ENCODE data around the gene IL36B. TPM values are rescaled to one million over a fixed set of nuclear protein-coding genes. Genes with fewer than 3 reads are reported as not detected.

Gene IL36B
- total RNA-seq, 4 donors from 2014 or later = not detected

DNA sequence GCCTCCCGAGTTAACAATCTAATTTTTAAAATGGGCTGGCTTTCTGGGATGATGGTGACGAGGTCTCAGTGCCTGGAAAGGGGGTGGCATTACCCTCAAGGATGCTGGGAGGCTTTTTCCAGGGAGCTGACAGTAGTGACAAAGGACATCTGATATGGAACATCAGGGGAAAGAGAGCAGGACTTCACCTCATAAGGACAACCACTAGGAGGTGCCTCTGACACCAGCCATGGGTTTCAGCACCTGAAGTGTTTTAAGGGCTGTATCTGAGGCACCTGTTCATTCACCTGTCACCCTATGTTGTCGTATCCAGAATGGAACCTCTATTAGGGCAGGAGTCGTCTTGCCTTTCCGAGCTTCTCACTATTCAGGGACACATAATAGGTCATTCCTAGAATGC is 10.8 kb downstream of the IL36B start:
- TF ChIP-seq, protein P1, sequence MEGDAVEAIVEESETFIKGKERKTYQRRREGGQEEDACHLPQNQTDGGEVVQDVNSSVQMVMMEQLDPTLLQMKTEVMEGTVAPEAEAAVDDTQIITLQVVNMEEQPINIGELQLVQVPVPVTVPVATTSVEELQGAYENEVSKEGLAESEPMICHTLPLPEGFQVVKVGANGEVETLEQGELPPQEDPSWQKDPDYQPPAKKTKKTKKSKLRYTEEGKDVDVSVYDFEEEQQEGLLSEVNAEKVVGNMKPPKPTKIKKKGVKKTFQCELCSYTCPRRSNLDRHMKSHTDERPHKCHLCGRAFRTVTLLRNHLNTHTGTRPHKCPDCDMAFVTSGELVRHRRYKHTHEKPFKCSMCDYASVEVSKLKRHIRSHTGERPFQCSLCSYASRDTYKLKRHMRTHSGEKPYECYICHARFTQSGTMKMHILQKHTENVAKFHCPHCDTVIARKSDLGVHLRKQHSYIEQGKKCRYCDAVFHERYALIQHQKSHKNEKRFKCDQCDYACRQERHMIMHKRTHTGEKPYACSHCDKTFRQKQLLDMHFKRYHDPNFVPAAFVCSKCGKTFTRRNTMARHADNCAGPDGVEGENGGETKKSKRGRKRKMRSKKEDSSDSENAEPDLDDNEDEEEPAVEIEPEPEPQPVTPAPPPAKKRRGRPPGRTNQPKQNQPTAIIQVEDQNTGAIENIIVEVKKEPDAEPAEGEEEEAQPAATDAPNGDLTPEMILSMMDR (IDR thresholded peaks at IDR 0.05; ENCODE audit: low read depth) = no peak

DNA sequence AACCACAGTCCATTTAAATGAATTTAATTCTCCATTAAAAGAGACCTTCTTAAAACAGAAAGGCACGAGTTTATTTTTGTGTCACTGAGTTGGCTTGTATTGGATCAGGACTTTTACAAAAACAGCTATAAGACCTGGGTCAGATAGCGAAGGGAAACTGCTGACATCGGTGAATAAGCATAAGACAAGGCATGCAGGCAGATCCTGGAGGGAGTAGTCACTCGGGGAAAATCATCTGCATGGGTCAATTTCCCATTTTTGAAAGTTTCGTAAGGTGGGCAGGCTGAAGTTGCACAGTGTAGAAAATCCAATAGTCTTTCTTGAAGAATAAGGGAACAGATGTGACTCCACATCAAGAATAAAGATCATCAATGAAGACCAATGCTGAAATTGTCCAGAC is 12.9 kb downstream of the IL36B start:
- TF ChIP-seq, protein P1 (IDR thresholded peaks at IDR 0.05; ENCODE audit: low read depth) = no peak

DNA sequence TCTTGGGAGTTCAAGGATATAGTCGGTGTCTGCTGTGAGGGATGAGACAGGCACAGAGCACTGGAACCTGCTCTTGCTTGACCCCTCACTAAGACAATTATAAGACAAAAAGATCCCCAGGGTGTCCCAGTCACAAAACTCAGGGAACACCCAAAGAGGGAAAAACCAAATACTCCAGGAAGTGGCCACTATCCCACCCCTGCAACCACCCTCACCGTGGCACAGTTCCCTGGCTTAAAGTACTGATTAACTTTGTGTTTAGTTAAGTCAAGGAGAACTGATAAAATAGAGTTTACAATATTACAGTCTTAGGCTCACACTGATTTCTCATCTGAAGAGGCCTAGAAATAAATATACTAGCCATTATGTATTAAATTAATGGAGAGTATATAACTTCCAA is 13.5 kb downstream of the IL36B start:
- TF ChIP-seq, protein P1 (IDR thresholded peaks at IDR 0.05; ENCODE audit: low read depth) = no peak

DNA sequence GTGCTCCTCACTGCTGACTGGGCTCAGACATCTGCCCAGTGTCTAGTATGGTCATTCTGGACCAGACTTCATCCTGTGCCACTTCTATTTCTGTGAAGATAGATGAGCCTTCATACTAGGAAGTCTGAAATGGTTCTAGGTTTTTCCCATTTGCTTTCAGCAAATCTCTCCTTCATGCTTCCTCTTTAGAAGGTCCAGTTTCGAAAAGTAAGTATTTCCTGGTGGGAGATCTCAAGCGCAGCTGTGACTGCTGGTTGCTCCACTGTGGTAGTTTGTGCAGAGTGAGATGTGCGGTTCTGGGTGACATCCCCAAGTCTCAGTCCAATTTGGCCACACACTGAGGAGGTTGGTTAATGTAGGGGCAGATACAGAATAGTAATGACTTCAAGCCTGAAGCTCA is 14.4 kb downstream of the IL36B start:
- TF ChIP-seq, protein P1 (IDR thresholded peaks at IDR 0.05; ENCODE audit: low read depth) = no peak

DNA sequence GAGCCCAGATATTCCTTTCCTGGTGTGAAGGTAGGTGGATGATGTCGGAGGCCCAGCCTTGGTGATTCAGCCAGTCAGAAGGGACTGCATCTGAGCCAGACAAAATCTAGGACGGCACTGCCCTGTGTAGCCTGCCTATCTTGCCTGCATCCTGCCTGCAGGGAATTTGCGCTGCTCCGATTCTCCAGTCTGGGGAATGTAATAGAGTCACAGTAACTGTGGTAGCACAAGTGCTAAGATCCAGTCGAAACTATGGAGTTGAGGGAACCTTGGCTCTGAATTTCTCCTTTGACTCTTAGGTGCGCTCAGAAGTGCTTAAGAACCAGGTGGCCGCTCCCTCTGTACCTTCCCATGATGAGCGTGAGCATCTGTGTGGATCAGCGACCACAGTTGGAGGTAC is 15.9 kb downstream of the IL36B start:
- TF ChIP-seq, protein P1 (IDR thresholded peaks at IDR 0.05; ENCODE audit: low read depth) = no peak

DNA sequence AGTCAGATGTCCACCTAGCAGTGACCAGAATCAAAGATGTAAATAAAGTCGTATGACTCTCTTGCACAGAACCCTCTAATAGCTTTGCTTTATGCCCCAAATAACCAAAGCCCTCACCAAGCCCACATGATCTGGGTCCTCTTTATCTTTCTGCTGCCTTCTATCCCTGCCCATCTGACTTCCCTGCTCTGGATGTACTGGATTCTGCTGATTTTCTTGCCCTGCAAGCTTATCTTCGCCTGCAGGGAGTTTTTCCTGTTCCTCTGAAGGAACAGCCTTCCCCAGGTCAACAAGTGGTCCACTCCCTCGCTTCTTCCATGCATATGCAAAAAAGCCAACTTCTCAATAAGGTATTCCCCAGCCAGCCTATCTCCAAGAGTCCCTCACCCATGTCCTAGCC is 18.7 kb downstream of the IL36B start:
- TF ChIP-seq, protein P1 (IDR thresholded peaks at IDR 0.05; ENCODE audit: low read depth) = no peak

DNA sequence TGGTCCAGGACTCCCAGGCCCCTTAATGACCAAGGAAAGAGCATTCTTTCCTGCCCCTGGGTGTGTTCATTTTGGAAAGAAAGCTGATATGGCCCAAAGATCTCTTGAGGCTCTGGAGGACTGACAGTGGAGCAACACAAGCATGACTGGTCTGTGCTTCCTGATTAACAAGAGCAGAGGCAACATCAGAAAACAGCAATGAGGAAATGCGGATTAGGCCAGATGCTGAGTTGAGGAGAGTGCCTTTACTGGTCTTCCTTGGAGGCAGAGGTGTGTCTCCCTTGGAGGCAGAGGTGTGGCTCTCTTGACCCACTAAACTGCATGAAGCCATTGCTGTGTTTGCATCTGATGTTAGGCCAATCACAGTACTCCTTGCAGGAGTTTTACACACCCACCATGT is 19.9 kb downstream of the IL36B start:
- TF ChIP-seq, protein P1 (IDR thresholded peaks at IDR 0.05; ENCODE audit: low read depth) = no peak

Data from subcutaneous adipose tissue (tissue), 4 donors.